Epidermal melanocyte (primary cell): Measurements from ENCODE around the gene FIBP.

Experiments
- DNase-seq: peaks from one replicate; pipeline ENCODE4 v3.0.0; 2011; ENCODE audit warnings: low spot score; ENCODE audit not compliant: insufficient read length

FIBP gene

GRCh38 chr11:65891219-65892136 lies 3.2 kb upstream of the FIBP start:
- DNase-seq = no peak

GRCh38 chr11:65890324-65891218 lies 2.3 kb upstream of the FIBP start, which contains the start of gene CCDC85B:
CCDC85B (plus strand) TSS chr11:65890673; CDS start chr11:65890784, 111 bp downstream.
- DNase-seq = peak; percentile 94

- no peak for DNase-seq
Observed at GRCh38 chr11:65887723-65888162, 528 bp downstream of the FIBP start.

- no peak for DNase-seq
Observed at GRCh38 chr11:65886826-65887722, 1.2 kb downstream of the FIBP start.

GRCh38 chr11:65885808-65886536 lies 2.3 kb downstream of the FIBP start:
- no peak for DNase-seq

- DNase-seq = no peak
Observed at GRCh38 chr11:65885231-65885630, 3.0 kb downstream of the FIBP start.

- peak; percentile 83 for DNase-seq
Observed at GRCh38 chr11:65884716-65885092, 3.6 kb downstream of the FIBP start.

GRCh38 chr11:65883786-65884715 lies 4.2 kb downstream of the FIBP start:
- no peak for DNase-seq

GRCh38 chr11:65883058-65883761 lies 5.1 kb downstream of the FIBP start:
- DNase-seq = no peak

GRCh38 chr11:65882120-65883057 lies 5.9 kb downstream of the FIBP start:
- DNase-seq = no peak

- DNase-seq = no peak
Observed at GRCh38 chr11:65880844-65881421, 7.3 kb downstream of the FIBP start.

GRCh38 chr11:65880027-65880426 lies 8.2 kb downstream of the FIBP start:
- DNase-seq = no peak

GRCh38 chr11:65879617-65880016 lies 8.7 kb downstream of the FIBP start, which contains the start of gene CTSW:
CTSW (plus strand) TSS chr11:65879837; CDS start chr11:65879855, 18 bp downstream.
- DNase-seq = no peak

- peak; percentile 92 for DNase-seq
Observed at GRCh38 chr11:65873318-65874156, 14.7 kb downstream of the FIBP start.

GRCh38 chr11:65872586-65873317 lies 15.5 kb downstream of the FIBP start, which contains the start of gene EFEMP2:
EFEMP2 (minus strand) TSS chr11:65872800; CDS start chr11:65872354, 446 bp downstream.
- no peak for DNase-seq
